Keratinocyte (primary cell): ENCODE measurements around the gene DAPK1. TPM values are rescaled to one million over a fixed set of nuclear protein-coding genes. Genes with fewer than 3 reads are reported as not detected.
A peak's percentile ranks its signal among the peaks of the same experiment; 100 is the strongest.

Source experiments
- DNase-seq: peaks from one replicate; pipeline ENCODE4 v3.0.0-alpha.2; 2011; ENCODE audit warnings: low read depth, missing footprints, low spot score
- FAIRE-seq: peaks from 2 replicates; lab custom pipeline; 2011; peaks lifted over from hg19 to GRCh38; lab: Jason Lieb, UNC
- H2AFZ ChIP-seq: 2 replicates; pipeline ENCODE4 v1.6.0; 2012; ENCODE audit warnings: low read length, control low read depth, inconsistent platforms; ENCODE audit not compliant: control insufficient read depth
- H3K27ac ChIP-seq: 2 replicates; pipeline ENCODE4 v1.5.1; 2011; ENCODE audit warnings: low read length; ENCODE audit not compliant: control insufficient read depth, insufficient read depth
- H3K27me3 ChIP-seq: 3 replicates; pipeline ENCODE4 v1.6.0; 2011; ENCODE audit warnings: low read length; ENCODE audit not compliant: control insufficient read depth, insufficient read depth; ENCODE audit errors: extremely low read depth
- H3K36me3 ChIP-seq, 2 experiments: 2 replicates in 1 of 2; 3 replicates in 1 of 2; pipeline ENCODE4 v1.5.1; 2011; ENCODE audit warnings: low read length in 2 of 2, mild to moderate bottlenecking in 1 of 2; ENCODE audit not compliant: control insufficient read depth in 2 of 2, insufficient read depth in 2 of 2; ENCODE audit errors: extremely low read depth in 1 of 2
- H3K4me1 ChIP-seq: 3 replicates; pipeline ENCODE4 v1.5.1; 2011; ENCODE audit warnings: low read length; ENCODE audit not compliant: control insufficient read depth, insufficient read depth; ENCODE audit errors: extremely low read depth
- H3K4me2 ChIP-seq: 3 replicates; pipeline ENCODE4 v1.6.0; 2011; ENCODE audit warnings: low read depth, low read length; ENCODE audit not compliant: control insufficient read depth, insufficient read depth; ENCODE audit errors: extremely low read depth
- H3K4me3 ChIP-seq, 3 experiments: fragments of 200-600 bp in 1 of 3; sonication (generic) in 1 of 3; 2 replicates in 2 of 3; 3 replicates in 1 of 3; pipeline ENCODE4 v1.5.1; 2011 to 2016; ENCODE audit warnings: low read length in 3 of 3, mild to moderate bottlenecking in 3 of 3, control low read depth in 2 of 3, inconsistent platforms in 1 of 3, low read depth in 1 of 3, mixed read lengths in 1 of 3, mixed run types in 1 of 3, moderate library complexity in 1 of 3; ENCODE audit not compliant: control insufficient read depth in 2 of 3, insufficient read depth in 2 of 3; ENCODE audit errors: extremely low read depth in 1 of 3
- H3K79me2 ChIP-seq: 2 replicates; pipeline ENCODE4 v1.6.0; 2012; ENCODE audit warnings: low read length; ENCODE audit not compliant: control insufficient read depth, insufficient read depth
- H3K9ac ChIP-seq: 3 replicates; pipeline ENCODE4 v1.6.0; 2011; ENCODE audit warnings: low read length; ENCODE audit not compliant: control insufficient read depth, insufficient read depth; ENCODE audit errors: extremely low read depth
- H3K9me1 ChIP-seq: 3 replicates; pipeline ENCODE4 v1.6.0; 2011; ENCODE audit warnings: low read length; ENCODE audit not compliant: control insufficient read depth, insufficient read depth; ENCODE audit errors: extremely low read depth
- H3K9me3 ChIP-seq: 2 replicates; pipeline ENCODE4 v1.5.1; 2012; ENCODE audit warnings: low read depth, low read length; ENCODE audit not compliant: control insufficient read depth
- H4K20me1 ChIP-seq: 3 replicates; pipeline ENCODE4 v1.6.0; 2011; ENCODE audit warnings: low read length; ENCODE audit not compliant: control insufficient read depth, insufficient read depth; ENCODE audit errors: extremely low read depth
- CTCF ChIP-seq, 3 experiments: IDR thresholded peaks in 1 of 3; conservative IDR thresholded peaks in 1 of 3; optimal IDR thresholded peaks in 1 of 3; 2 replicates in 2 of 3; 3 replicates in 1 of 3; pipeline versions ENCODE3 to v1.5.1; 2011; ENCODE audit warnings: low read length in 3 of 3, mild to moderate bottlenecking in 3 of 3, moderate library complexity in 2 of 3, control low read depth in 1 of 3, inconsistent platforms in 1 of 3; ENCODE audit not compliant: insufficient read depth in 2 of 3; ENCODE audit errors: extremely low read depth in 1 of 3
- EZH2 ChIP-seq: IDR thresholded peaks from one replicate; pipeline ENCODE4 v1.6.1; 2012; ENCODE audit warnings: inconsistent platforms, mild to moderate bottlenecking, low read length, moderate library complexity
- dilution Hi-C: fragments of 300-500 bp; cut with MboI; formaldehyde crosslinking; loops from one replicate; pipeline ENCODE4 v1.7.0; 2020; ENCODE audit warnings: low sequenced_read_pairs; ENCODE audit not compliant: extremely low pct_ligation_motif_present
- polyA plus RNA-seq, 5 experiments: library from polyadenylated mRNA; depleted of rRNA in 3 of 5; stranded (reverse) in 3 of 5; stranded (forward) in 1 of 5; unstranded in 1 of 5; fragments of >200 nt; gene quantifications; 1 replicate in 1 of 5; 2 replicates in 3 of 5; 3 replicates in 1 of 5; pipeline versions ENCODE4 v1.2.1 to v1.2.3, GENCODE V29; 2011 to 2012; ENCODE audit warnings: missing spikeins in 2 of 5, low read depth in 1 of 5, low replicate concordance in 1 of 5

The DAPK1 gene
- polyA plus RNA-seq, 1 donor (not counting 4 experiments of a cell fraction or from before 2014, with no cell fraction given): 2.8 TPM

DNA sequence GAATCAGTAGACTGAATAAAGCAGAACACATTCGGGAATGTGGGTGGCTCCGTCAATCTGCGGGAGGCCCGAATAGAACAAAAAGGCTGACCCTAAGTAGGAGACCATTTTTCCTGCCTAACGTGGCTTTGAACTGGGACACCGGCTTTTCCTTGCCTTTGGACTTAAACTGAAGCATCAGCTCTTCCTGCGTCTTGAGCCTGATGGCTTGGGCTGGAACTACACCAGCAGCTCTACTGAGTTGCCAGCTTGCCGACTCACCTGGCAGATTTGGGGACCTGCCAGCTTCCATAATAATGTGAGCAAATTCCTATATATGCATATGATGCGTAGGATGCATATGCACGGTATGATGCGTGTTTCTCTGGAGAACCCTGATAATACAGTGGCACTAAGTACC lies 111.3 kb downstream of the DAPK1 start:
- Histone ChIP-seq H3K9me1 (no peaks in the 10 kb centered on the region), H2AFZ (no peak overlapping the region), H3K9ac (no peak overlapping the region), H3K4me3 (no peak overlapping the region), H3K4me2 (no peak overlapping the region), H3K79me2 (no peaks in the 10 kb centered on the region), H3K4me1 (peaks cover 3% of the 10 kb centered on the region), H4K20me1 (no peaks in the 10 kb centered on the region), H3K27me3 (peaks cover 5% of the 10 kb centered on the region), H3K27ac (no peak overlapping the region), H3K9me3 (no peaks in the 10 kb centered on the region), H3K36me3 (no peaks in the 10 kb centered on the region)
- DNase-seq (no peak), FAIRE-seq (no peak)
- peak in 1 of 3 experiments; percentile 19 for TF ChIP-seq CTCF (optimal IDR thresholded peaks at IDR 0.05 in 1 of 3, IDR thresholded peaks at IDR 0.05 in 1 of 3, conservative IDR thresholded peaks at IDR 0.05 in 1 of 3; ENCODE audit: extremely low read depth in 1 of 3, insufficient read depth in 2 of 3, low read length in 3 of 3)
- no peak for TF ChIP-seq EZH2
- dilution Hi-C loops: no loop called here

DNA sequence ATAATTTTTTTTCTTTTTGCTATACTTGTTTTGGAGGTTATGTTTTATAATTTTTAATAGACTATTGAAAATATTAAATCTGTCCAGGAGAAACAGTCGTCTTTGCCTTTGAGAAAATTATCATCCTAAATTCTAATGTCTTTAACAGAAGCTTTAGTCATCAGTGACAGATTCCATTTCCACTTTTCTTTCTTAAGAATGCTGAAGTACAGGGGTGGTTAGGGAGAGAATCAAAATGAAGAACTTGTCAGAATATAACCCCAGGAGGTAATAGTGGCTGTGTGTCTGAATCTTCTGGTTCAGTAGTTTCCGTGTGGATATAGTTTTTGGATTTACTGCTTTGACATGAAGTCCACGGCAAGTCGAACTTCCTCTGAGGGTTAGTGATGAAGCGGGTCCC lies 111.8 kb downstream of the DAPK1 start:
- no peak for DNase-seq
- Histone ChIP-seq H3K27ac (no peak overlapping the region), H3K4me1 (peaks cover 3% of the 10 kb centered on the region), H3K4me3 (no peak overlapping the region), H3K9me3 (no peaks in the 10 kb centered on the region), H3K27me3 (peaks cover 5% of the 10 kb centered on the region), H4K20me1 (no peaks in the 10 kb centered on the region), H2AFZ (no peak overlapping the region), H3K36me3 (no peaks in the 10 kb centered on the region), H3K9ac (no peak overlapping the region), H3K9me1 (no peaks in the 10 kb centered on the region), H3K4me2 (no peak overlapping the region), H3K79me2 (no peaks in the 10 kb centered on the region)
- FAIRE-seq: no peak
- no peak for TF ChIP-seq CTCF (optimal IDR thresholded peaks at IDR 0.05 in 1 of 3, IDR thresholded peaks at IDR 0.05 in 1 of 3, conservative IDR thresholded peaks at IDR 0.05 in 1 of 3; ENCODE audit: extremely low read depth in 1 of 3, insufficient read depth in 2 of 3, low read length in 3 of 3)
- TF ChIP-seq EZH2: no peak
- dilution Hi-C loops: no loop called here
